SU-DHL-6 (cell line): ENCODE data around the gene NCKAP5.

Experiments used
- CTCF ChIP-seq: fragments of 200-600 bp; sonication (generic); IDR thresholded peaks from one replicate; pipeline ENCODE4 v1.5.1; 2017; ENCODE audit warnings: antibody characterized with exemption, mild to moderate bottlenecking, low read length, moderate library complexity; ENCODE audit not compliant: insufficient read depth, poor library complexity, severe bottlenecking
- EZH2phosphoT487 ChIP-seq: fragments of 200-600 bp; sonication (generic), shearing (Covaris generic); conservative IDR thresholded peaks from 2 replicates; pipeline ENCODE4 v1.6.1; 2018; ENCODE audit warnings: mild to moderate bottlenecking, antibody characterized with exemption, low read length, moderate library complexity, mixed read lengths

GRCh38 chr2:132720393-132720792 is 847.9 kb downstream of the NCKAP5 start:
- TF ChIP-seq CTCF (no peak), EZH2phosphoT487 (no peak)
